GM21737 (cell line): ENCODE measurements around the gene RBP5.
"Not testable (repeated sequence)": the region's sequence is repeated elsewhere in the genome, so short reads cannot be mapped to it uniquely, and the experiment has no call there.

Experiments used
- ATAC-seq: cut with Tn5 transposase; IDR thresholded peaks from one replicate; pipeline ENCODE4 v1.9.1; 2021; ENCODE audit warnings: mild to moderate bottlenecking, moderate library complexity; ENCODE audit not compliant: unreplicated experiment

RBP5 gene

DNA sequence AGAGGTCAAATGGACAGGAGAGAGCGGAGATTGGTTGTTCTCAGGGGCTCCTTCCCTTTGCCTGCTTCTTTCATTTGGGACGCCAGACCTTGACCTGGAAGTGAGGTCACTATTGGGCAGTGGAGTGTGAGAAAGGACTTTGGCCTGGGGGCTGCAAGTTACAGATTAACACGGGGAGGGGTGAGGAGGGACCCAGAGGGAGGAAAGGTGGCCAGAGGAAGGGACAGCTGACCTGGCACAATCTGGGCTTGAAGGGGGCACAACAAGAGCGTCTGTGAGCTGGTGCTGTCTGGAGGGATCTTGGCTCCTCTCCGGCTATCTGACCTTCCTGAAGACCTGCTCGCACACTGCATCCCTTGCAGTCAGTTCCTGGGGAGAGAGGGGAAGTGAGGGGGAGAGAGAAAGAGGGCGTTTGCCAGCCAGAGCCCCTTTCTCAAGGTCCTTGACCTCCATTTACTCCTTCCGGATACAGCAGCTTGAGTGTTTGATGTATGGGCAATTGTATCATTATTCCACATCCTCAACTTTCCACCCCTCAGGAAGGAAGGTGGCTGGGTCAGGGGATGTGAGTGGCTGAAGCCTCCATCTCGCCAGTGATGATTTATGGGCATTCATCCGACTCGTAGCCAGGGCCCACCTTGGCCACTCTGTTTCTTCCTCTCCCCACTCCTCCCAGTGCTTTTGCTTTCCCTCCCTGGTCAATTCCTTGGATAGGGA, 4.7 kb downstream of the RBP5 start:
- no peak for ATAC-seq

- ATAC-seq, result no peak
Measured at GRCh38 chr12:7122811-7123769, 5.6 kb downstream of the RBP5 start.

- ATAC-seq, result no peak
Measured at GRCh38 chr12:7121324-7121723, 7.4 kb downstream of the RBP5 start.

DNA sequence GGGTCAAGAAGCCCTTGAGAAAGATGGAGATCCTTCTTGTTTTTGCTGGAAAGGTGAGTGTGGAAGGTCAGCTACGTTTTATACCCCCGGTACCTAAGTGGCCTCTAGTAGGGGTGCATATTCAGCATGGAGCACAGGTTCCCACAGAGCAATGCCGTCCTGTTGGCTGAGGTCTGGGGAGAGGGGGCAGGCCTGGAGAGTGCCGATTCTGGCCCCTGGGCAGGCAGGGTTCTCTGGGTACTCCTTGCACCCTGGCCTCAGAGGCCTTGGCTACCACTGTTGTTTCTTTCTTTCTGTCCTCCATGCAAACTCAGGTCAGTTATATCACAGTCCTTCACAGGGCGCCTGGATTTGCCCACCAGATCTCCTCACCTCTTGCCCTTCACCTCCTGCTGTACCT, 8.5 kb downstream of the RBP5 start:
- no peak for ATAC-seq

- ATAC-seq, result no peak
Measured at GRCh38 chr12:7118881-7119280, 9.8 kb downstream of the RBP5 start.

DNA sequence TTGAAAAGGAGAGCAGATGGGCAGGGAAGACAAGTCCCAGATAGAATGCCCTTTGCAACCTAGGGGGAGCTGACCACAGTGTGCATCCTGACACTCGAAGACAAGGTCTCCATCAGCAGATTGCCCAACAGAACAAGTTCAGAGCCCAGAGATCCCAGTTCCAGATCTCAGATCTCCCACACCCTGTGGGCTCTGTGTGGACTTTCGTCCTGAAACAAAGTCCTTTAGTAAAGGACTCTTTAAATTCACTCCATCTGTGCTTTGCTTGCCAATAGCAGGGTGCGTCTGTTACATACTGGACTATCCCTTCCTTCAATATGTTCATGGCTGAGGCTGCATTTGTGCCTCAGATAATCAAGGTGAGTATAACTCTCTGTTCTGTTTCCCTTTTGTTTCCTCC, 11.0 kb downstream of the RBP5 start:
- ATAC-seq, result no peak

DNA sequence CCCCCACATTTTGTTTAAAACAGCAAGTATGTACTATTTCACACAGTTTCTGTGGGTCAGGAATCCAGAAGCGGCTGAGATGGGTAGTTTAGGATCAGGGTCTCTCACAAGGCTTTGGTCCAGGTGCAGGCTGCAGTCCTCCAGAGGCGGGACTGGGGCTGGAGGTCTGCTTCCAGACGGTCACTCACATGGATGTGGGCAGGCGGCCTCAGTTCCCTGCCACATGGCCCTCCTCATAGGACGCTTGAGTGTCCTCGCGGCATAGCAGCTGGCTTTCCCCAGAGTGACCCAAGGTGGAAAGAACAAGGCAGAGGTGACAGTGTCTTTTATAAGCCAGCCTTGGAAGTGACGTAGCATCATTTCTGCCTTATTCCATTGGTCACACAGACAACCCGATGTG, 11.8 kb downstream of the RBP5 start:
- no peak for ATAC-seq

DNA sequence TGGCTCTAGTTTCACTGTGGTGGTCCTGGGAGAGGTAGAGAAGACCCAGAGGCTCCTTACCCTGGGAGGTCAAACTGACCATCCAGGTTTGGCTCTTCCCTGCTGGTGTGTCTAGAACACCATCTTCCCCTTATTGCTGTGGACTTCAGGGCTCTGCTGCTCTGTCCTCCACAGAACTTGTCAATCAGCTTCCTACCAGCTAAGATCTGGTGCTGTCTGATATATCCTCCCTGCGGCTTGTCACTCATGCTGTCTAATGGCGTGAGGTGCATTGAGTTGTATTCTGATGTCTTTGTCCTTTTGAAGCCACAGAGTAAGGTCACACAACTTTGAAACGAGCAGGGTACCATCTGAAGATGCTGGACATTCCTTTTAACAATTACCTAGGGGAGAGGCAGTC, 12.5 kb downstream of the RBP5 start:
- no peak for ATAC-seq

DNA sequence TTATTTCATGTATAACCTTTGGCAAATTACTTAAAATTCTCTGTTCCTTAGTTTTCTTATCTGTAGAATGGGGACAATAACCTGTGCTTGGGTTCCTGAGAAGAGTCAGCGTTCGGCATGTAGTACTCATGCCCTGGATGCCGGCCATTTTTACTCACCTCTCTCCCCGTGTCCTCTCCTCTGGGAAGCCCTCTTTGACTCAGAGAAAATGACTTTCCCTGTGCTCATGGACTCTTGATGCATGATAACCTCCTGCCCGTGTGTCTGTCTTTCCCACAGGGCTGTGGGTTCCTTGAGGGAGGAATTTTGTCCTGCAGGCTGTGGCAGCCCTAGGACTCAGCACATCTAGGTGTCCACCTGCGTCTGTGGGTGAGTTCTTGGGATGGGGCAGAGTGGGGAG, 13.8 kb downstream of the RBP5 start:
- ATAC-seq, result no peak

DNA sequence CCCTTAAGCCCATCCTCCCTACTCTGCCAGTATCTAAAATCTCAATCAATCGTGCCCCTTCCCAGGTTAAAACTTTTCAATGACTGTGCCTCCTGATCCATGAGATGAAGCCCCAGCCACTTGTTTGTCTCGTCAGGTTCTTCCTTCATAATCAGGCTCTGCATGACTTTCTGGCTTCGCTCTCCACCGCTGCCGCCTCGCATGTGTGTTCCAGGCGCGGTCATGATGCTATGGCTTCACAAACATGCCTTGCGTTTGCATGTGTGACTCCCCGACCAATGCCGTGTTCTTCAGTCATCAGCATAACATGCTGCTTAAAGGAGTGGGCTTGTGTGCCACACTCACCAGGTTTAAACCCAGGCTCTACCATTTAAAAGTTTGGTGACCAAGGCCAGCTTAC, 14.7 kb downstream of the RBP5 start:
- ATAC-seq, result no peak

DNA sequence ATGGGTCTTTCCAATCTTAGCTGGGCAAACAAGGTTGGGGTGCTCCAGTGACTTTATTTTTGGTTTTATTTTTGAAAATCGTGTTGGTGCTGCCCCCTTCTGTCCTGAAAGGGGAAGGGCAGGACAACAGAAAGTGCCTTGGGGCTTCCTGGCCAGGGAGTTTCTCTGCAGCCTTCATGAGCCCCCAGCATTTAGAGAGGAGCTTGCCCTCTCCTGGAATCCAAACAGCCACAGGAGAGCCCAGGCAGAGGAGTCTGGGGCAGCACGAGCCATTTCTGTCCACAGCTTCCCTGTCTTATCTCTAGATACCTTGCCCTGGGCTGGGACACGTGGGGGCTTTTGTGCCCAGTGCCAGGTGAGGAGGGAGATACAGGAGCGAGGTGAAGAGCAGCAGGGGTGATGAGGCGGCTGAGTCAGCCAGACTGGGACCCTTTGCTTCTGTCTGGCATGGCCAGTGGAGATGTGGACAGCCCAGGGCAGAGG, 15.3 kb downstream of the RBP5 start:
- no peak for ATAC-seq

DNA sequence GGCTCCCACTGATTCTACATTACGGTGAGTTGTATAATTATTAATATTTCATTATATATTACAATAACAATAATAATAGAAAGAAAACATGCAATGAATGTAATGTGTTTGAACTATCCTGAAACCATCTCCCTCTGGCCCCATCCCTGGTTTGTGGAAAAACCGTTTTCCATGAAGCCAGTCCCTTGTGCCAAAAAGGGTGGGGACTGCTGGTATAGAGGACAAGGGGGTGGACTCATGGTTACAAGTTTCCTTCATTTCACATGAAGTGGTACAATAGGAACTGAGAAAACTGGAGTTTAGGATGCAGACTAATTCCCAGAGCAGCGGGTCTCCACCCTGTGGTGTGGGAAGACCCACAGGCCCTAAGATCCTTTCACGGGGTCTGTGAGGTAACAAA, 16.6 kb downstream of the RBP5 start:
- ATAC-seq, result no peak

DNA sequence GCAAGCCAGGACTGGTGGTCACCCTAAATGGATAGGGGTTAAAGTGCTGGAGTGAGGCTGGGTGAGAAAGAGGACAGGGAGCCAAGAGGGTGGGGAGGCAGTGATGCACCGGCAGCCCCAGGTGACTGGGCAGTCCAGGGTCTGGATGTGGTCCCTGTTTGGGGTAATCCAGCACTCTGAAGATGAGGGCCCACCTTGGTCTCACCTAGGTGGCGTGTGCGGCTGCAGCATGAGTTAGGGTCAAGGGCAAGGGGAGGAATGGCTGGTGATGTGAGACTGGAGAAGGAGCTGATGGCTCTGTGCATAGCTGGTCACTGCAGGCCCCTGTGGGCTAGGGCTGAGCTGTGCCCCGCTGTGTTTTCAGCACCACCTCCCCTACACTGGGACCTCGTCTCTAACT, 18.0 kb downstream of the RBP5 start:
- ATAC-seq, result no peak

DNA sequence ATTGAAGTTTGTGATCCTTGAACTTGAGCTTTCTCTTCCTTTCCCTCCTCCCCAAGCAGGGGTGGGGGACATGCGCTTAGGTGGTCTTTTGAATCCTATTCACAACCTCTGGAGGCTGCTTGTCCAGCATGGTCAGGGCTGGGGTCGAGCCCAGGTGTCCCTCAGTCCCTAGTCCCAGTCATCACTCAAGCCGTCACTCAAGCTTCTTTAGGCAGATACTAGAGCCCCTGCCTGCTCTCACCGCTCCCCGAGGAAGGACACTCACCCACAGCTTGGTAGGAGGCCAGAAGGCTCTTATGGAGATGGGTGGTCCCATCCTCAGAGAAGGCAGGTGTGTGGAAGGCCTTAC, 19.1 kb downstream of the RBP5 start:
- no peak for ATAC-seq

DNA sequence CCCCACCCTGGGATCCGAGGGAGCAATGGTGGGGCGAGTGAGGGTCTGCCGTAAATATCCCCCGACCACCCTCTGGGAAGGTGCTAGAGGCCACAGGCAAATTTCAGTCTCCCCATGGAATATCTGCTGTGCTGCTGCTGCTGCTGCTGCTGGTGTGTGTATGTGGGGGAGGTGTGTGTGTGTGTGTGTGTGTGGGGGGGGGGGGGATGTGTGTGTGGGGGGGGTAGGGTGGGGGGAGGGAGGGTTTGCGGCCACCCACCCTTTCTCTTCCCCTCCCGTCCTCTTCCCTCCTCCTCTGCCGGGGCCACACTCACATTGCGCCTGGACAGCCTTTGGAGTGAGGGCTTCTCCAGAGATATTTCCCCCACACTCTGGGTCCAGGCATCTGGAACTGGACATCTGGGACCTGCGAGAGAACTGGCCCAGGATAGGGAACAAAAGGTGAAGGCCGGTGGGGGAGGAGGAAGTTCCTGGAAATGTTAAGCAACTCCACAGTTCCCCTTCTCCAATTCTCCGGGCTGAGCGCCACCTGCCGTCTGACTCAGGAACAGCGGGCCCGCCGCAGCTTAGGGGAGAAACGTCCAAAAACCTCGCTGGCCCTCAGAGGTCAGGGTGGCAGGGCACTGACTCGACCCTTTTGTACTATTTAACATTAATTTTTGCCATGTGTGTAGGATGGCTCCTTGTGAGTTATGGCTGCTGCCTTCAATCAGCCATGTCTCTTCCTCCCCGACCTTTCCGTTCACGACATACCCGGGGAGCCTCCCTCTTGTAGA, 19.7 kb downstream of the RBP5 start, which contains the start of gene C1RL:
C1RL (minus strand) TSS at position 419 of the 776 bp plus-strand sequence; CDS start at position 385, 34 bp downstream.
- no peak for ATAC-seq

GRCh38 chr12:7108003-7108795, 20.5 kb downstream of the RBP5 start:
- ATAC-seq, result peak; percentile 90

GRCh38 chr12:7107636-7108002, 21.1 kb downstream of the RBP5 start:
- ATAC-seq, result no peak

DNA sequence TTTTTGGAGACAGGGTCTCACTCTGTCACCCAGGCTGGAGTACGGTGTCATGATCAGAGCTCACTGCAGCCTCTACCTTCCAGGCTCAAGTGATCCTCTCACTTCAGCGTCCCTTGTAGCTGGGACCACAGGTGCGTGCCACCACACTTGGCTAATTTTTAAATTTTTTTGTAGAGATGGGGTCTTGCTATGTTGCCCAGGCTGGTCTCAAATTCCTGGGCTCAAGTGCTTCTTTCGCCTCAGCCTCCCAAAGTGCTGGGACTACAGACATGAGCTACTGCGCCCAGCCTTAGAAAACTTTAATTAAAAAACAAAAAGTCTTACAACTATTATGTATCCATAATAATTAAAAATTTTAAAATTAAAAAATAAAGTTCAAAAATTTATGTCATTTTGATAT, 21.5 kb downstream of the RBP5 start:
- ATAC-seq, result not testable (repeated sequence)

GRCh38 chr12:7106082-7106481, 22.6 kb downstream of the RBP5 start:
- no peak for ATAC-seq

- ATAC-seq, result no peak
Measured at GRCh38 chr12:7103837-7104584, 24.7 kb downstream of the RBP5 start.
